Ramos (cell line): ENCODE results near the gene PGM5.

ENCODE experiments used
- in situ Hi-C: fragments of 300-500 bp; cut with MboI; formaldehyde crosslinking; loops from one replicate; pipeline ENCODE4 v1.14.3; 2022; ENCODE audit warnings: low sequenced_read_pairs; ENCODE audit not compliant: unreplicated experiment

The PGM5 gene

GRCh38 chr9:68431307-68431706, 74.9 kb downstream of the PGM5 start:
- in situ Hi-C loops: no loop called here

- in situ Hi-C loops: no loop called here
These were observed 77.2 kb downstream of the PGM5 start for GRCh38 chr9:68433531-68434110.

- in situ Hi-C loops: no loop called here
These were observed 81.4 kb downstream of the PGM5 start for GRCh38 chr9:68437785-68438184.

- in situ Hi-C loops: no loop called here
These were observed 87.2 kb downstream of the PGM5 start for GRCh38 chr9:68443624-68444023.

- in situ Hi-C loops: no loop called here
These were observed 90.4 kb downstream of the PGM5 start for GRCh38 chr9:68446836-68447235.

- in situ Hi-C loops: no loop called here
These were observed 91.2 kb downstream of the PGM5 start for GRCh38 chr9:68447611-68448010.

- in situ Hi-C loops: no loop called here
These were observed 98.3 kb downstream of the PGM5 start for GRCh38 chr9:68454579-68455334.

- in situ Hi-C loops: no loop called here
These were observed 99.0 kb downstream of the PGM5 start for GRCh38 chr9:68455451-68455850.

GRCh38 chr9:68457803-68458202, 101.4 kb downstream of the PGM5 start:
- in situ Hi-C loops: no loop called here

- in situ Hi-C loops: no loop called here
These were observed 102.5 kb downstream of the PGM5 start for GRCh38 chr9:68458918-68459317.

- in situ Hi-C loops: no loop called here
These were observed 105.8 kb downstream of the PGM5 start for GRCh38 chr9:68462105-68462775.

GRCh38 chr9:68470067-68470466, 113.7 kb downstream of the PGM5 start:
- in situ Hi-C loops: no loop called here

GRCh38 chr9:68470634-68471033, 114.2 kb downstream of the PGM5 start:
- in situ Hi-C loops: no loop called here

GRCh38 chr9:68472119-68472518, 115.7 kb downstream of the PGM5 start:
- in situ Hi-C loops: no loop called here

- in situ Hi-C loops: no loop called here
These were observed 117.4 kb downstream of the PGM5 start for GRCh38 chr9:68473790-68474189.

- in situ Hi-C loops: no loop called here
These were observed 120.0 kb downstream of the PGM5 start for GRCh38 chr9:68476422-68476821.

GRCh38 chr9:68476847-68477246, 120.4 kb downstream of the PGM5 start:
- in situ Hi-C loops: no loop called here

- in situ Hi-C loops: loop anchor here (5.0 kb wide), 1 partner anchor 41 kb away; no protein-coding TSS in a partner anchor
These were observed 124.4 kb downstream of the PGM5 start for GRCh38 chr9:68480807-68481206.

GRCh38 chr9:68482548-68482947, 126.1 kb downstream of the PGM5 start:
- in situ Hi-C loops: loop anchor here (5.0 kb wide), 1 partner anchor 40 kb away; no protein-coding TSS in a partner anchor

GRCh38 chr9:68488126-68488525, 131.7 kb downstream of the PGM5 start:
- in situ Hi-C loops: no loop called here

- in situ Hi-C loops: no loop called here
These were observed 133.2 kb downstream of the PGM5 start for GRCh38 chr9:68489646-68490045.
